GM18867 (cell line): ENCODE measurements around the gene GRK3.
"Not testable (repeated sequence)": the region's sequence is repeated elsewhere in the genome, so short reads cannot be mapped to it uniquely, and the experiment has no call there.

Experiments used
- ATAC-seq: cut with Tn5 transposase; IDR thresholded peaks from one replicate; pipeline ENCODE4 v1.9.1; 2021; ENCODE audit warnings: mild to moderate bottlenecking, moderate library complexity; ENCODE audit not compliant: unreplicated experiment

Gene GRK3

GRCh38 chr22:25564320-25564978, at the start of gene GRK3:
Gene GRK3 (plus strand): TSS chr22:25564675. CDS start chr22:25565041, 366 bp downstream.
- peak; percentile 49 for ATAC-seq

GRCh38 chr22:25518000-25518663, 46.3 kb upstream of the GRK3 start:
- ATAC-seq, result no peak

GRCh38 chr22:25525376-25525775, 39.1 kb upstream of the GRK3 start:
- no peak for ATAC-seq

- not testable (repeated sequence) for ATAC-seq
Observed at GRCh38 chr22:25525804-25526584, 38.5 kb upstream of the GRK3 start.

DNA sequence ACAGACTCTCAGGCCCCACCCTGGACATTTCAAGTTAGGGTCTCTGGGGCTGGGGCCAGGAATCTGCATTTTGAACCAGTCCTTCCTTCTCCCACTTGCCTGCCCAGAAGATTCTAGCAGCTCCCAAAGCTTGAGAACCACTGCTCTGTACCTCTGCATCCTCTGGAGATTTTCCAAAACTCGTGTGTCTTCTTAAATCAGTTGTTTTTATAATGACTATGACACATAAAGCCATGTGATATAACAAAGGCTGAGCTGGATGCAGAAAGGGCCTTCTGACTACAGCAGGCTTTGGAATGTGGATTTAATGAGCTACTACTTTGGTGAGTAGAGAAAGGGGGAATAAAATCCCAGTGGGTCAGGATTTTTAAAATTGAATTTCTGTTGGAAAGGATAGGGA, 37.5 kb upstream of the GRK3 start:
- ATAC-seq, result not testable (repeated sequence)

DNA sequence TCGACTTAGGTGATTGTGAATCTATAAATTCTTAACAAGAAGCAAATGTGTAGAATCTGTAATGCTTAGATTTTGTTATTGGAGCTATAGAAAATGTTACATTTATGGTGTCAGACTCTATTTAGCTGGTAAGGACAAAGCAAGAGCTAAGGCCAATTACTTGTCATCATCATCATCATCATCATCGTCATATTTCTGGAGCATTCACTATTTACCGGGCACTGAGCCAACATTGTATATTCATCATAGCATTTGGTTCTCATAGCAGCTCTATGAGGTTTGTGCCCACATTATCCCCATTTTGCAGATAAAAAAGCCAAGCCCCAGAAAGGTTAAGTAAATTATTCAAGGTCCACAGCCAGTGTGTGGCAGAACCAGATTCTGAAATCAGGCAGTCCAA, 36.4 kb upstream of the GRK3 start:
- not testable (repeated sequence) for ATAC-seq

- ATAC-seq, result not testable (repeated sequence)
Observed at GRCh38 chr22:25529059-25529458, 35.4 kb upstream of the GRK3 start.

- ATAC-seq, result not testable (repeated sequence)
Observed at GRCh38 chr22:25529541-25530137, 34.8 kb upstream of the GRK3 start.

- not testable (repeated sequence) for ATAC-seq
Observed at GRCh38 chr22:25531677-25532076, 32.8 kb upstream of the GRK3 start.

- no peak for ATAC-seq
Observed at GRCh38 chr22:25534724-25535123, 29.8 kb upstream of the GRK3 start.

- ATAC-seq, result no peak
Observed at GRCh38 chr22:25536589-25536988, 27.9 kb upstream of the GRK3 start.

- no peak for ATAC-seq
Observed at GRCh38 chr22:25540166-25540907, 24.1 kb upstream of the GRK3 start.

GRCh38 chr22:25540908-25541660, 23.4 kb upstream of the GRK3 start:
- ATAC-seq, result no peak

GRCh38 chr22:25542191-25542590, 22.3 kb upstream of the GRK3 start:
- no peak for ATAC-seq

GRCh38 chr22:25542720-25543402, 21.6 kb upstream of the GRK3 start:
- no peak for ATAC-seq

GRCh38 chr22:25545146-25545545, 19.3 kb upstream of the GRK3 start:
- ATAC-seq, result no peak

GRCh38 chr22:25545672-25546071, 18.8 kb upstream of the GRK3 start:
- no peak for ATAC-seq

DNA sequence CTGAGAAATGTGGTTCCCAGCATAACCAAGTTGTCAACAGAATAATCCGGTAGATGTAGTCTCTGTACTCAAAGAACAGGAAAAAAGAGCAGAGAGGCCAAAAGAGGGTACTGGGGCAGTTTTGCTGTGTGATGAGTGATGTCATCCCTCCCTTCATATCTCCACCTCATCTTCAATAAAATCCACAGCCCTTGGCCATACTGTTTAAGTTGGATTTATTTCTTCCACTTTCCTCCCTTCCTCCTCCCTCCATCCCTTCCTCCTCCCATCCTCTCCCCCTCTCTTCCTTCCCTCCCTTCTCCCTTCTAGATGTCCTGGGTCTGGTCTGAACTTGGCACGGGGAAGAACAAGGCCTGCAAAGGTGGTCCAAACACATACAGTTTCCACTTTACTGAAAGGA, 18.2 kb upstream of the GRK3 start:
- no peak for ATAC-seq

- ATAC-seq, result no peak
Observed at GRCh38 chr22:25546751-25547150, 17.7 kb upstream of the GRK3 start.
